NCI-H2196 treated with DMSO at 0.1 percent for 48 hours (cell line): ENCODE data around the gene SEC24D.

Experiments
- DNase-seq: peaks from one replicate; lab custom pipeline; 2025; ENCODE audit not compliant: unreplicated experiment; lab: John Stamatoyannopoulos, UW

Gene SEC24D

GRCh38 chr4:118753685-118754084, 82.2 kb downstream of the SEC24D start:
- no peak for DNase-seq

- DNase-seq: no peak
Observed at GRCh38 chr4:118753096-118753495, 82.8 kb downstream of the SEC24D start.

- no peak for DNase-seq
Observed at GRCh38 chr4:118752551-118752950, 83.4 kb downstream of the SEC24D start.

GRCh38 chr4:118751629-118752323, 84.2 kb downstream of the SEC24D start:
- no peak for DNase-seq

- DNase-seq: no peak
Observed at GRCh38 chr4:118749347-118749988, 86.5 kb downstream of the SEC24D start.

- no peak for DNase-seq
Observed at GRCh38 chr4:118746251-118746919, 89.5 kb downstream of the SEC24D start.

GRCh38 chr4:118745357-118745756, 90.6 kb downstream of the SEC24D start:
- DNase-seq: no peak

GRCh38 chr4:118743867-118744266, 92.1 kb downstream of the SEC24D start:
- no peak for DNase-seq

GRCh38 chr4:118742050-118742449, 93.9 kb downstream of the SEC24D start:
- no peak for DNase-seq

GRCh38 chr4:118741301-118741855, 94.5 kb downstream of the SEC24D start:
- DNase-seq: no peak

GRCh38 chr4:118740869-118741268, 95.1 kb downstream of the SEC24D start:
- no peak for DNase-seq

- no peak for DNase-seq
Observed at GRCh38 chr4:118739022-118739713, 96.8 kb downstream of the SEC24D start.

- no peak for DNase-seq
Observed at GRCh38 chr4:118738090-118738489, 97.8 kb downstream of the SEC24D start.

GRCh38 chr4:118736900-118737299, 99.0 kb downstream of the SEC24D start:
- DNase-seq: no peak

GRCh38 chr4:118734491-118735205, 101.3 kb downstream of the SEC24D start:
- no peak for DNase-seq

- DNase-seq: no peak
Observed at GRCh38 chr4:118732591-118733330, 103.2 kb downstream of the SEC24D start.

GRCh38 chr4:118730683-118731082, 105.2 kb downstream of the SEC24D start:
- DNase-seq: no peak

- DNase-seq: no peak
Observed at GRCh38 chr4:118729287-118730286, 106.3 kb downstream of the SEC24D start.

- no peak for DNase-seq
Observed at GRCh38 chr4:118727360-118727759, 108.6 kb downstream of the SEC24D start.
